ENCODE measurements around the gene EPRS1.

DNA sequence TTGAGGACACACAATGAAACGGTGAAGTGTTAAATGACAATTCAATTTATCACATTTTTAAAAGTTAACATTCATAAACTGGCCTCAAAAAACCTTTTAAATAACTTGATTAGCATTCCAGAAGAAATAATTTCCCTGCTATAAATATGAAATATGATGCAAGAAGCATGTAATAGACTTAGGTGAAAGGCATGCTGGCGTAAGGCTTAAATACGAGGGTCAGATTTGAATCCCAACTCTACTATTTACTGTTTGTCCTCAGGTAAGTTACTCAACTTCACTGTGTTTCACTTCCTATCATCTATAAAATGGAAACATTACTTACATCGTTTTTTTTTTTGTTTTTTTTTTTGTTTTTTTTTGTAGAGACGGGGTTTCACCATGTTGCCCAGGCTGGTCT is 40.8 kb downstream of the EPRS1 start:
- TF ChIP-seq, protein P1, sequence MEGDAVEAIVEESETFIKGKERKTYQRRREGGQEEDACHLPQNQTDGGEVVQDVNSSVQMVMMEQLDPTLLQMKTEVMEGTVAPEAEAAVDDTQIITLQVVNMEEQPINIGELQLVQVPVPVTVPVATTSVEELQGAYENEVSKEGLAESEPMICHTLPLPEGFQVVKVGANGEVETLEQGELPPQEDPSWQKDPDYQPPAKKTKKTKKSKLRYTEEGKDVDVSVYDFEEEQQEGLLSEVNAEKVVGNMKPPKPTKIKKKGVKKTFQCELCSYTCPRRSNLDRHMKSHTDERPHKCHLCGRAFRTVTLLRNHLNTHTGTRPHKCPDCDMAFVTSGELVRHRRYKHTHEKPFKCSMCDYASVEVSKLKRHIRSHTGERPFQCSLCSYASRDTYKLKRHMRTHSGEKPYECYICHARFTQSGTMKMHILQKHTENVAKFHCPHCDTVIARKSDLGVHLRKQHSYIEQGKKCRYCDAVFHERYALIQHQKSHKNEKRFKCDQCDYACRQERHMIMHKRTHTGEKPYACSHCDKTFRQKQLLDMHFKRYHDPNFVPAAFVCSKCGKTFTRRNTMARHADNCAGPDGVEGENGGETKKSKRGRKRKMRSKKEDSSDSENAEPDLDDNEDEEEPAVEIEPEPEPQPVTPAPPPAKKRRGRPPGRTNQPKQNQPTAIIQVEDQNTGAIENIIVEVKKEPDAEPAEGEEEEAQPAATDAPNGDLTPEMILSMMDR (IDR thresholded peaks at IDR 0.05): no peak
- TF ChIP-seq SIN3A (IDR thresholded peaks at IDR 0.05; ENCODE audit: borderline replicate concordance, insufficient read depth, low read depth, low read length) (no peak), POLR2AphosphoS5 (IDR thresholded peaks at IDR 0.05; ENCODE audit: low read depth, low read length) (no peak)
